GM19239 (cell line): ENCODE results near the gene EBPL.
"Not testable (repeated sequence)": the region's sequence is repeated elsewhere in the genome, so short reads cannot be mapped to it uniquely, and the experiment has no call there.

ENCODE experiments used
- DNase-seq: peaks from one replicate; pipeline ENCODE4 v3.0.0; 2011; ENCODE audit warnings: low spot score; ENCODE audit not compliant: insufficient read length
- FAIRE-seq: peaks from 2 replicates; lab custom pipeline; 2011; peaks lifted over from hg19 to GRCh38; lab: Jason Lieb, UNC

The EBPL gene

GRCh38 chr13:49690995-49691784, at the start of gene EBPL:
TSS of gene EBPL (minus strand) at chr13:49691486. CDS start at chr13:49691424, 62 bp downstream.
- peak; percentile 95 for DNase-seq
- FAIRE-seq = peak; percentile 89

GRCh38 chr13:49740870-49741269, 49.6 kb upstream of the EBPL start:
- FAIRE-seq = no peak
- DNase-seq = no peak

GRCh38 chr13:49739498-49740187, 48.4 kb upstream of the EBPL start:
- FAIRE-seq = no peak
- DNase-seq = no peak

GRCh38 chr13:49733181-49733951, 42.1 kb upstream of the EBPL start:
- FAIRE-seq (peak; percentile 73), DNase-seq (no peak)

GRCh38 chr13:49731766-49732165, 40.5 kb upstream of the EBPL start:
- FAIRE-seq (no peak), DNase-seq (no peak)

- no peak for FAIRE-seq
These were observed 25.3 kb upstream of the EBPL start for GRCh38 chr13:49716615-49717014.

GRCh38 chr13:49714757-49715156, 23.5 kb upstream of the EBPL start:
- FAIRE-seq = no peak
- DNase-seq = no peak

More at GRCh38 chr13:49716615-49717014, 25.3 kb upstream of the EBPL start:
- DNase-seq = no peak

- DNase-seq (no peak), FAIRE-seq (no peak)
These were observed 20.1 kb upstream of the EBPL start for GRCh38 chr13:49711218-49711863.

GRCh38 chr13:49704264-49704663, 13.0 kb upstream of the EBPL start:
- DNase-seq, FAIRE-seq: not testable (repeated sequence)

GRCh38 chr13:49701491-49701890, 10.2 kb upstream of the EBPL start:
- FAIRE-seq (no peak), DNase-seq (no peak)

GRCh38 chr13:49697468-49697867, 6.2 kb upstream of the EBPL start:
- FAIRE-seq = no peak
- no peak for DNase-seq

GRCh38 chr13:49694446-49694845, 3.2 kb upstream of the EBPL start:
- DNase-seq (no peak), FAIRE-seq (no peak)

GRCh38 chr13:49693877-49694276, 2.6 kb upstream of the EBPL start:
- FAIRE-seq (no peak), DNase-seq (no peak)

- no peak for FAIRE-seq
- no peak for DNase-seq
These were observed 2.0 kb upstream of the EBPL start for GRCh38 chr13:49693191-49693733.

GRCh38 chr13:49690133-49690994, 922 bp downstream of the EBPL start:
- FAIRE-seq (peak; percentile 4), DNase-seq (peak; percentile 28)

GRCh38 chr13:49683489-49683888, 7.8 kb downstream of the EBPL start:
- DNase-seq (no peak), FAIRE-seq (peak; percentile 37)

- peak; percentile 18 for FAIRE-seq
- no peak for DNase-seq
These were observed 9.3 kb downstream of the EBPL start for GRCh38 chr13:49681842-49682435.

GRCh38 chr13:49679246-49679645, 12.0 kb downstream of the EBPL start:
- FAIRE-seq (no peak), DNase-seq (no peak)
